ENCODE results near the gene DNAH10. TPM values are rescaled to one million over a fixed set of nuclear protein-coding genes. Genes with fewer than 3 reads are reported as not detected.
"Not testable (repeated sequence)": the region's sequence is repeated elsewhere in the genome, so short reads cannot be mapped to it uniquely, and the experiment has no call there.

Gene DNAH10
- polyA plus RNA-seq, 1 donor from 2014 or later, result 0.40 TPM

DNA sequence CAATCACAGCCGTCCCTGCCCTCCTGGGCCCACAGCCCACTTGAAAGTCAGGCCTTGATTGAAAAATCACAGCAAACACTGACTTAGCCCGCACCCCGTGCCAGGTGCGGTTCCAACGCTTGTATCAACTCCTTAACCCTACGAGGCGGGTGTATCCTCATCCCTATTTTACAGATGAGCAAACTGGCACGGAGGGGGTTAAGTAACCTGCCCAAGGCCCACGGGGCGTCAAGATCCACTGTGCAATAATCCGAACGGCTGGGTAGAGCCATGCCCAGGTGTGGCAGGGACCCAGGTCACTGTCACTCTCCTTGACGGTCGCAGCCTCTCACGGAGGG lies 583 bp downstream of the DNAH10 start:
- peak overlapping the region; percentile 84 to 93 (median 90) for H3K4me3 Mint-ChIP-seq
- H3K4me1 Mint-ChIP-seq, result peaks cover 0 to 10% (median 2%) of the 10 kb centered on the region in 3 donors
- H3K9me3 Mint-ChIP-seq, result no peaks in the 10 kb centered on the region
- H3K27ac Mint-ChIP-seq, result no peak overlapping the region
- peaks cover 4% of the 10 kb centered on the region for H3K36me3 Mint-ChIP-seq
- no peaks in the 10 kb centered on the region for H3K27me3 Mint-ChIP-seq

DNA sequence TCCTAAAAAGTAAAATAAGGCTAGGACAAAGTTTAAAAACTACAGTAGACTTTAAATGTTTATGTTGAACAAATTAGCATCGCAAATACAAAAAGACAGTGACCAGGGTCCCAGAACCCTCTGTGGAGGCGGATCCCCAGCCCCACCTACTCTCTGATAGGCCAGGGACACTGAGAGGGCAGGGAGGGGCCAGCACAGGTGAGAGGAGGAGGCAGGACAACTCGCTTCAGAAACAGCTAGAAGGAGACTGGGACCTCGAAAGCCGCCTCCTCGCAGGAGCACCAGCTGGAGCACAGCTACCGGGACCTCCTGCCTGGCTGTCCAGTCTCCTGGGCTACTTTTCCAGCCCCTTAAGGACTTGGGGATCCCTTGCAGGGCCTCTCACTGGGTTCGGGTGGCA lies 992 bp downstream of the DNAH10 start:
- no peaks in the 10 kb centered on the region for H3K27me3 Mint-ChIP-seq
- H3K4me1 Mint-ChIP-seq, result peaks cover 0 to 10% (median 2%) of the 10 kb centered on the region in 3 donors
- peaks cover 4% of the 10 kb centered on the region for H3K36me3 Mint-ChIP-seq
- H3K4me3 Mint-ChIP-seq, result peak overlapping the region in 2 of 4 donors; percentile 51 to 84
- H3K9me3 Mint-ChIP-seq, result no peaks in the 10 kb centered on the region
- no peak overlapping the region for H3K27ac Mint-ChIP-seq

DNA sequence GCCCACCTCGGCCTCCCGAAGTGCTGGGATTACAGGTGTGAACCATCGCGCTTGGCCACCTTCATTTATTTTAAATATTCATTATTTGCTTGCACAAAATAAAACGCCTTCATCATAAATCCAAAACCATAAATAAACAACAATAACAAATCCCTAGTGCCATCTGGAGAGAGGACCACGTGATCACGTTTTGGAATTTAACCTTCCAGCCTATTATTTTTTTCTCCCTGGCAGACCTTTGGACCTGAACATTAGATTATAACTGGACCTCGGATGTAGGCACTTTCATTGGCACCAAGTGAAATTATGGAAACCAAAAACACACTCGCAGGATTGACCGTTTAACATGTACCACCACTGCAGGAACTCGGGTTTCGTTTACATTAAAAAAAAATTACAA lies 2.0 kb downstream of the DNAH10 start:
- H3K4me3 Mint-ChIP-seq, result peak overlapping the region in 3 of 4 donors; percentile 15 to 46 (median 22)
- no peaks in the 10 kb centered on the region for H3K9me3 Mint-ChIP-seq
- no peaks in the 10 kb centered on the region for H3K27me3 Mint-ChIP-seq
- H3K36me3 Mint-ChIP-seq, result peaks cover 2% of the 10 kb centered on the region
- H3K4me1 Mint-ChIP-seq, result peaks cover 0 to 12% (median 2%) of the 10 kb centered on the region in 3 donors
- H3K27ac Mint-ChIP-seq, result no peak overlapping the region

DNA sequence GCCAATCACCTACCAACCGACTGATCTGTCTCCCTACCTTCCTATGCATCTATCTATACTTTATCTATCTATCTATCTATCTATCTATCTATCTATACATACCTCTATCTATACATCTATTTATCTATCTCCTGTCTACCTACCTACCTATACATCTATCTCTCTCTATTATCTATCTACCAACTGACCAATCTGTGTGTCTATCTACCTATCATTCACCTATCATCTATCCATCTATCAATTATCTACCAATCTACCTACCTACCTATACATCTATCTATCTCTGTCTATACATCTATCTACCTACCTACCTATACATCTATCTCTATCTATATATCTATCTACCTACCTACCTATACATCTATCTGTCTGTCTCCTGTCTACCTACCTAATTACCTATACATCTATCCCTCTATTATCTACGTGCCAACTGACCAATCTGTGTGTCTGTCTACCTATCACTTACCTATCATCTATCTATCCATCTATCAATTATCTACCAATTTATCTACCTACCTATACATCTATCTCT lies 3.5 kb downstream of the DNAH10 start:
- no peaks in the 10 kb centered on the region for H3K9me3 Mint-ChIP-seq
- peaks cover 0 to 12% (median 2%) of the 10 kb centered on the region in 3 donors for H3K4me1 Mint-ChIP-seq
- H3K4me3 Mint-ChIP-seq, result no peak overlapping the region
- no peak overlapping the region for H3K27ac Mint-ChIP-seq
- peaks cover 2% of the 10 kb centered on the region for H3K36me3 Mint-ChIP-seq
- no peaks in the 10 kb centered on the region for H3K27me3 Mint-ChIP-seq

DNA sequence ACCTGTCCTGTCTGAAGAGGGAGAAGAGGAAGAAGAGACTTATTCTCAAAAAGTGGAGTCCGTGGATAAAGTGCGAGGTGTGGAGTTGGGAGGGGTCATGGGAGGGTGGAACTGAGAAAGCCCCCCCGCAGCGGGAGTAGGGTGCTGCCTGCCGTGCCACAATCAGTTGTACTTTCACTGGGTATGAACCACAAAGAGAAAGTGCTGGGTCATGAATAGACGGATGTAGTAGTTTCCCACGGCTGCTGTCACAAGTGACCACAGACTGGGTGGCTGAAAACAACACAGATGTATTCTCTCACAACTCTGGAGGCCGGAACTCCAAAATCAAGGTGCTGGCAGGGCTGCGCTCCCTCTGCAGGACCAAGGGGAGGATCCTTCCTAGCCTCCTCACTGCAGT lies 5.5 kb downstream of the DNAH10 start:
- no peak overlapping the region for H3K27ac Mint-ChIP-seq
- no peaks in the 10 kb centered on the region for H3K27me3 Mint-ChIP-seq
- peaks cover 2% of the 10 kb centered on the region for H3K36me3 Mint-ChIP-seq
- peaks cover 0 to 7% (median 2%) of the 10 kb centered on the region in 3 donors for H3K4me1 Mint-ChIP-seq
- no peaks in the 10 kb centered on the region for H3K9me3 Mint-ChIP-seq
- no peak overlapping the region for H3K4me3 Mint-ChIP-seq

GRCh38 chr12:123771261-123771660 lies 9.2 kb downstream of the DNAH10 start:
- Mint-ChIP-seq H3K4me3 (no peak overlapping the region), H3K9me3 (peaks cover 2 to 19% (median 3%) of the 10 kb centered on the region in 3 donors), H3K4me1 (peaks cover 0 to 6% (median 2%) of the 10 kb centered on the region in 3 donors), H3K27me3 (peaks cover 4% of the 10 kb centered on the region), H3K36me3 (peaks cover 11% of the 10 kb centered on the region), H3K27ac (no peak overlapping the region)

- no peak overlapping the region for H3K27ac Mint-ChIP-seq
- peaks cover 0 to 6% (median 4%) of the 10 kb centered on the region in 3 donors for H3K4me1 Mint-ChIP-seq
- H3K4me3 Mint-ChIP-seq, result no peak overlapping the region
- H3K36me3 Mint-ChIP-seq, result peaks cover 12% of the 10 kb centered on the region
- peaks cover 6% of the 10 kb centered on the region for H3K27me3 Mint-ChIP-seq
- H3K9me3 Mint-ChIP-seq, result peaks cover 2 to 19% (median 3%) of the 10 kb centered on the region in 3 donors
These were observed 10.0 kb downstream of the DNAH10 start for GRCh38 chr12:123772074-123772473.

DNA sequence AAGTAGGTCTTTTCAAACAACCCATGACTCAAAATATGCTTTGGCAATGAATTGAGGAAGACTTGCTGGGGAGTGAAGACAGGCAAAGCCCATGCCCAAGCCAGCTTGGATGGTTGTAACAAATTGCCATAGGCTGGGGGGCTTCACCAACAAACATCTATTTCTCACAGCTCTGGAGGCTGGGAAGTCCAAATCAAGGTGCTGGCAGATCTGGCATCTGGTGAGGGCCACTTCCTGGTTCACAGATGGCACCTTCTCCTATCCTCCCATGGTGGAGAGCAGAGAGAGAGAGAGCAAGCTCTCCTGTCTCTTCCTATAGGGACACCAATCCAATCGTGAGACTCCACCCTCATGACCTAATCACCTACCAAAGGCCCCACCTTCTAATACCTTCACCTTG lies 11.3 kb downstream of the DNAH10 start:
- no peak overlapping the region for H3K27ac Mint-ChIP-seq
- H3K36me3 Mint-ChIP-seq, result peaks cover 9% of the 10 kb centered on the region
- no peak overlapping the region for H3K4me3 Mint-ChIP-seq
- peaks cover 6% of the 10 kb centered on the region for H3K27me3 Mint-ChIP-seq
- H3K4me1 Mint-ChIP-seq, result peaks cover 0 to 1% (median under 1%) of the 10 kb centered on the region in 3 donors
- H3K9me3 Mint-ChIP-seq, result peaks cover 2 to 19% (median 3%) of the 10 kb centered on the region in 3 donors

GRCh38 chr12:123779551-123779950 lies 17.4 kb downstream of the DNAH10 start:
- Mint-ChIP-seq H3K36me3 (peaks cover 9% of the 10 kb centered on the region), H3K9me3 (peaks cover 0 to 10% (median 6%) of the 10 kb centered on the region in 3 donors), H3K27ac (no peak overlapping the region), H3K4me1 (peaks cover 0 to 1% (median 0%) of the 10 kb centered on the region in 3 donors), H3K27me3 (peaks cover 9% of the 10 kb centered on the region), H3K4me3 (no peak overlapping the region)

DNA sequence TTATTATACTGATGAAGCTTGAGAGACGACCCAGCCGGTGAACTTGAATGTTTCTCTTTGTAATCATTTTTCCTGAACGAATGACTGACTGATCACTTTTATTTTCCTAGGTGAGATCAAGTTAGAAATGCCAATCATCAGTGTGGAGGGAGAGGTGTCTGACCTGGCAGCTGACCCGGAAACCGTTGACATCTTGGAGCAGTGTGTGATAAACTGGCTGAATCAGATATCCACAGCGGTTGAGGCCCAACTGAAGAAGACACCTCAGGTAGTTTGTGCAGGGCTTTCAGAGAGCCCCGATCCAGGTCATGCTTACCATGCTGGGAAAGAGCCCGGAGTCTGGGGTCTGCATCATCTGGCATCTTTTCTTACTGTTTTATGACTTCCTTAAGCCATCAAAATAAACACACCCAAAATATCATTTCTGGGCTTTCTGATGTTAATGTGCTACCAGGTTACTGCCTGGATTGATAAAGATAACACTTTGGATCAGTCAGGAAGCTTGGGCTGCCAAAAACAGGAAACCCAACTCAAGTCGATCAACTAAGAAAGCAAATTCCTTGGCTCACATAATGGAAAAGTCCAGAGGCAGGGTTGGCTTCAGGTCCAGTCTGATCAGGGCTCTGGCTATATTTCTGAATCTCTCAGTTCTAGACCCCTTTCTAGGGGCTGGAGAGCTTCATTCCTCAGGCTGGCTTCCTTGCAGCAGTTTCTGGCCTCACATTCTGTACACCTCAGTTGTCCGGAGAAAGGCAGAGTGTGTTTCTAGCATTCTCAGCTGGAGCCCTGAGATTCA lies 21.1 kb downstream of the DNAH10 start:
- Mint-ChIP-seq H3K27ac (peak overlapping the region in 1 of 3 donors; percentile 51), H3K4me1 (no peaks in the 10 kb centered on the region), H3K36me3 (no peaks in the 10 kb centered on the region), H3K27me3 (peaks cover 6% of the 10 kb centered on the region), H3K4me3 (no peak overlapping the region), H3K9me3 (peaks cover 0 to 6% (median 4%) of the 10 kb centered on the region in 3 donors)

GRCh38 chr12:123787466-123787865 lies 25.4 kb downstream of the DNAH10 start:
- Mint-ChIP-seq H3K36me3 (peaks cover 2% of the 10 kb centered on the region), H3K4me1 (no peaks in the 10 kb centered on the region), H3K27ac (no peak overlapping the region), H3K4me3 (no peak overlapping the region), H3K27me3 (peaks cover 6% of the 10 kb centered on the region), H3K9me3 (peaks cover 0 to 7% (median 4%) of the 10 kb centered on the region in 3 donors)

DNA sequence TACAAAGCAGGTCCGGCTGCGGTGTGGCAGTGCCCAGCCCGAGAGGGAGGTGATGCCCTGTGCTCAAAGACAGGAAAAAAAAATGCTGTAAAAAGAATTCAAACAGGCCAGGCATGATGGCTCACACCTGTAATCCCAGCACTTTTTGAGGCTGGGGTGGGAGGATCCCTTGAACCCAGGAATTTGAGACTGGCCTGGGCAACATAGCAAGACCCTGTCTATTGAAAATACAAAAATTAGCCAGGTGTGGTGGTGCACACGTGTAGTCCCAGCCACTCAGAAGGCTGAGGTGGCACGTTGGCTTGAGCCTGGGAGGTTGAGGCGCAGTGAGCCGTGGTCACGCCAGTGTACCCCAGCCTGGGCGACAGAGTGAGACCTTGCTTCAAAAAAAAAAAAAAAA lies 26.4 kb downstream of the DNAH10 start:
- H3K27me3 Mint-ChIP-seq, result peaks cover 6% of the 10 kb centered on the region
- H3K4me3 Mint-ChIP-seq, result no peak overlapping the region
- H3K9me3 Mint-ChIP-seq, result peaks cover 0 to 7% (median 2%) of the 10 kb centered on the region in 3 donors
- no peak overlapping the region for H3K27ac Mint-ChIP-seq
- H3K36me3 Mint-ChIP-seq, result peaks cover 2% of the 10 kb centered on the region
- H3K4me1 Mint-ChIP-seq, result no peaks in the 10 kb centered on the region

DNA sequence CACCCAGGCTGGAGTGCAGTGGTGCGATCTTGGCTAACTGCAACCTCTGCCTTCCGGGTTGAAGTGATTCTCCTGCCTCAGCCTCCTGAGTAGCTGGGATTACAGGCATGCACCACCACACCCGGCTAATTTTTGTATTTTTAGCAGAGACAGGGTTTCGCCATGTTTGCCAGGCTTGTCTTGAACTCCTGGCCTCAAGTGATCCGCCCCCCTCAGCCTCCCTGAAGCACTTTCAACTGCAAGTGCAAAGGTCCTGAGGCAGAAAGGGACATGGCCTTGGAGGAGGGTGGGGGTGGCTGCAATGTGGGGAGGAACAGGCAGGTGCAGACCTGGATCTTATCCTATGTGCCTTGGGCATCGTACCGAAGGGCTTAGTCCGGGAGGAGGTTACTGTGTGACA lies 27.3 kb downstream of the DNAH10 start:
- not testable (repeated sequence) for H3K4me1 Mint-ChIP-seq, H3K27me3 Mint-ChIP-seq, H3K36me3 Mint-ChIP-seq, H3K27ac Mint-ChIP-seq, H3K9me3 Mint-ChIP-seq, H3K4me3 Mint-ChIP-seq

DNA sequence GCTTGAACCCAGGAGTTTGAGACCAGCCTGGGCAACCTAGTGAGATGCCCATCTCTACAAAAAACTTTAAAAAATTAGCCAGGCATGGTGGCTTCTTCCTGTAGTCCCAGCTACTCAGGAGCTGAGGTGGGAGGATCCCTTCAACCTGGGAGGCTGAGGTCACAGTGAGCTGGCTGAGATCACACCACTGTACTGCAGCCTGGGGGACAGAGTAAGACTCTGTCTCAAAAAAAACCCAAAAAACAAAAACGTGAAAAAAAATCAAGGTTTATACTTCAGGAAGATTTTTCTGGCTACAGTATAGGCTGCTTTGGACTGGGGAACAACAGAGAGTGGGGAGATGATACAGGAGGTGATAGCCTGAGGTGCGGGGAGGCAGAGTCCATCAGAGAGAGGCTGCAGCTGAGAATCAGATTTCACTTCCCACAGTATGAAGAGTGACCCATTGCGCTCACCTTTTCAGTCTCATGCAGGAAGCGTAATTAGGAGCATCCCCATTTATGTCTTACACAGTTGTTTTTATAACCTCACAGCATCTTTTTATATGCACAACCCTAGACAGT lies 28.9 kb downstream of the DNAH10 start:
- peaks cover 0 to 7% (median 2%) of the 10 kb centered on the region in 3 donors for H3K9me3 Mint-ChIP-seq
- H3K36me3 Mint-ChIP-seq, result peaks cover 2% of the 10 kb centered on the region
- peak overlapping the region in 1 of 3 donors; percentile 22 for H3K27ac Mint-ChIP-seq
- peaks cover 6% of the 10 kb centered on the region for H3K27me3 Mint-ChIP-seq
- H3K4me3 Mint-ChIP-seq, result no peak overlapping the region
- no peaks in the 10 kb centered on the region for H3K4me1 Mint-ChIP-seq

DNA sequence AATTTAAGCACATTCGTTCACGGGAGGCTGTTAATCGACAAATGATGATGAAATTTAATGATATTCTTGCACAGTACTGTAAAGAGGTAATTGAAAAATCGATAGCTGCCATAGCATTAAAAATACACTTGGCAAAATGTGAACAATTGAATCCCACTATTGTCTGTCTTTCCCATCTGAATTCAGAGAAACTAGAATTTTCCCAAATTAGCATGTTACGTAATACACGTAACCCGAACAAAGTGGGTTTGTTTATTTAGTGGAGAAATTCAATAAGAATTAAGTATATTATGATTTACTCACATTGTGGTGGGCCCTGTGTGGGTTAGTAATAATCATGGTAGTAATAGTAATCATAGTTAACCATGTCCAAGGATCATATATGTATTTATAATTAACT lies 31.9 kb downstream of the DNAH10 start:
- peaks cover 3% of the 10 kb centered on the region for H3K27me3 Mint-ChIP-seq
- peaks cover 0 to 7% (median 0%) of the 10 kb centered on the region in 3 donors for H3K9me3 Mint-ChIP-seq
- no peaks in the 10 kb centered on the region for H3K4me1 Mint-ChIP-seq
- H3K36me3 Mint-ChIP-seq, result peaks cover 2% of the 10 kb centered on the region
- H3K4me3 Mint-ChIP-seq, result no peak overlapping the region
- H3K27ac Mint-ChIP-seq, result no peak overlapping the region

Data from IgD-negative memory B cell (primary cell).